Activated T-cell treated with anti-CD3 and anti-CD28 coated beads for 1 hour (primary cell): ENCODE data around the gene RNF32.
"Not testable (repeated sequence)": the region's sequence is repeated elsewhere in the genome, so short reads cannot be mapped to it uniquely, and the experiment has no call there.

Source experiments
- DNase-seq: peaks from one replicate; pipeline ENCODE4 v3.0.0-alpha.2; 2020; ENCODE audit warnings: low read depth

The RNF32 gene

DNA sequence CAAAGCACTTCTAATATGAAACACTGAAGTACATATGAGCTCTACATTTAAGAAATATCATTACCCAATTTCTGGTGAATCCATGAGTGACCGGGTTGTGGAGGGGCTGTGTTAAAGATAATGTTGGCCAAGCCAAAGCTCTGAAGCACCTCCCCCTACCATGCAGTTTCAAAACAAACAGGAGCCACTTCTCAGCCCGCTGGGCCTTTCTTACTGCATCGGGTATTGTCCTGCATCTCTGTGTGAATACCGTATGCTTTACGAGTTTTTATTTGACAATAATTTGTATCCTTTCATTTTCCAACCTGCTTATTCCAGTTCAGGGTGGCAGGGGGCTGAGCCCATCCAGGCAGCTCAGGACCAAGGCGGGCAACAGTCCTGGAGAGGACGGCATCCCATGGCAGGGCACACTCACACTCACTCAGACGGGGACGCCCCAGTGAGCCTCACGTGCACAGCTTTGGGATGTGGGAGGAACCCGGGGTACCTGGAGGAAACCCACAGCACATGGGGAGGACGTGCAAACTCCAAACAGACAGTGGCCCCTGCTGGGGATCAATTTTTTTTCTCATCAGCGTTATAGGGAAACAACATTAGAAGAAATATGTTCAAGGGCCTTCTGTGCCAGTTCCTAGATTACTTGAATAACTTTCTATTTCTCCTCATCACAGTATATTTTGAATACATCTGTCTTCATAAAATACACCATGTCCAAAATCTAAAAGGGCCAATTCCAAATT is 1.9 kb downstream of the RNF32 start:
- DNase-seq: no peak

DNA sequence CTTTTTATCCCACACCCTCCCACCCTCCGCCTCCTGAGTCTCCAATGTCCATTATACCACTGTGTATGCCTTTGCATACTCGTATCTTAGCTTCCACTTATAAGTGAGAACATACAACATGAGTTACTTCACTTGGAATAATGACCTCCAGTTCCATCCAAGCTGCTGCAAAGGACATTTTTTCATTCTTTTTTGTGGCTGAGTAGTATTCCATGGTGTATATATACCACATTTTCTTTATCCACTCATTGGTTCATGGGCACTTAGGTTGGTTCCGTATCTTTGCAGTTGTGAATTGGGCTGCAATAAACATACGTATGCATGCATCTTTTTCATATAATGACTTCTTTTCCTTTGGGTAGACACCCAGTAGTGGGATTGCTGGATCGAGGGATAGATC is 6.8 kb downstream of the RNF32 start:
- DNase-seq: not testable (repeated sequence)

DNA sequence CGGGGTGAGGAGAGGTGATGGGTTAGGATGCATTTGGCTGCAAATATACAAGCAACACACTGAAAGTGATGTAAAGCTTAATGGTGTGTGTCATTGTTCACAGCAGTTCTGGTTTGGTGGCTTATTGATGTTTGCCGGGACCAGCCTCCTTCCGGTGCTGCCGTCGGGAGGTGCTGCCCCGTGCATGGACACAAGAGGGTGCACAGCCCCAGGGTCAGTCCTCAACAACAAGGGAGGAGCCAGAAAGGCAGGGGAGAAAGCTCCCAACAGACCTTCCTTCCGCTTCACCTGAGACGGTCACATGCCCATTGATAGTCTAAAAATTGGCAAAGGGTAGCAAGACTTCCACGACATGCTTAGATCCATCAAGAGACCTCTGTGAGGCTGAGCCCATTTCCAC is 9.5 kb downstream of the RNF32 start:
- no peak for DNase-seq

DNA sequence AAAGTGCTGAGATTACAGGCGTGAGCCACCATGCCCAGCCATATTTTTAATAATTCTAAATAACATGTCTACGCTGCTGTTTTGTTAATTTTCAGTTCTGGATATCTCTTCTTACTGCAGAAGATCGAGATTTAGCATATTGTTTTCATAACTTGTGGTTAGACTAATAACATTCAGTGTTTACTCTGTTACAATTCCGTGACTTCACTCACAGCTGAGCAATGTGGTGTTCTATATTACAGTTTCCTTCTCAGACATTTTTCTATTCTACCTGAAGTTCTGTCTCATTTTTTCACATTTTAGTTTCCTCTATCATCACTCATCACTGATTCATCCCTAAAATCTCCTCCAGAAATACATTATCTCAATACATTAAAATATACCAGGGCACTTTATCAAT is 10.9 kb downstream of the RNF32 start:
- DNase-seq: no peak

DNA sequence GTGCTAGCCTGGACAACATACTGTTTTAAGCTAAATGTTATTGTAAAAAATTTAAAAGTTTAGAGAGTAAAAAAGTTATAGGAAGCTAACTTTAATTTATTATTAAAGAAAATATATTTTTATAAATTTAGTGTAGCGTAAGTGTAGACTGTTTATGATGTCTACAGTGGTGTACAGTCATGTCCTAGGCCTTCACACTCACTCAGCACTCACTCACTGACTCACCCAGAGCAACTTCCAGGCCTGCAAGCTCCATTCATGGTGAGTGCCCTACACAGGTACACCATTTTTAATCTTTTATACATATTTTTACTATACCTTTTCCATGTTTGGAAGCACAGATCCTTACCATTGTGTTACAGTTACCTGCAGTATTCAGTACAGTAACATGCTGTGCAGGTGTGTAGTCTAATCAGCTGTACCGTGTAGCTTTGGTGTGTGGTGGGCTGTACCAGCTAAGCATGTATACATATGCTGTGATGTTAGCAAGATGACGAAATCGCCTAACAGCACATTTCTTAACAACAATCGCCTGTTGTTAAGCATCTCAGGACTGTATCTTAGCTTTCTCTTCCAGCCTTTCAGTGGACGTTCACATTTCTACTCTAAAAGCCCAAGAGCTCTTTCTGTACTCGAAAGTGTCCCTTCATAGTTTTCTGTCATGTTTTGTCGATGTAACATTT is 12.5 kb downstream of the RNF32 start:
- DNase-seq: no peak

DNA sequence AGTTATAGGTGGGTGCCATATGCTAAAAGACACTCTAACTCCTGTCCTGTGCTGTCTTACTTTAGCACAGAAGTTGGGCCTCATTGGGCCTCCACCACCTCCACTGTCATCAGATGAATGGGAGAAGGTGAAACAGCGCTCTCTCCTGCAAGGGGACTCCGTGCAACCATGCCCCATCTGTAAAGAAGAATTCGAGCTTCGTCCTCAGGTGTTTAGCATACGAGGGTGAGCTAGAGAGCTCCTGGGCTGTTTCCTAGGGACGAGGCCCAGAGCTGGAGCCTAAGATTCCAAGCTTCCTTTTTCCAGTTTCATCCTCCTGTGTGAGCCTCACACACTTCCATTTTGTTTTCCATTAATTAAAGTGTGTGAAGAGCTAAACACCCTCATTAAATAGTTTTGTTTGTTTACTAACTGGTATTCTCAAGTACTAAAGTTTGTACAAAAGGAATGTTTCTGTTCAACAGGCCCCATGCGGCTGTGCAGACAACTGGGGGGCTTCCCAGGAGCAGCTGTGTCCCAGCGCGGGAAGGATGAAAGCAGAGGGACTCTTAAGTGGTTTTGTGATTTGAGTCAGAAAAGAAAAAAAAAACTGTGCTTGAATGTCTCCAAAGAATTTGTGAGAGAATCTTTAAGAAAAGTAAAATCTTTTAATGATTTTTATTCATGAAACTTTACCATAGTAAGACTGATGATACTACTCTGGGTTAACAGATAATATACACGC is 14.1 kb downstream of the RNF32 start:
- DNase-seq: no peak

DNA sequence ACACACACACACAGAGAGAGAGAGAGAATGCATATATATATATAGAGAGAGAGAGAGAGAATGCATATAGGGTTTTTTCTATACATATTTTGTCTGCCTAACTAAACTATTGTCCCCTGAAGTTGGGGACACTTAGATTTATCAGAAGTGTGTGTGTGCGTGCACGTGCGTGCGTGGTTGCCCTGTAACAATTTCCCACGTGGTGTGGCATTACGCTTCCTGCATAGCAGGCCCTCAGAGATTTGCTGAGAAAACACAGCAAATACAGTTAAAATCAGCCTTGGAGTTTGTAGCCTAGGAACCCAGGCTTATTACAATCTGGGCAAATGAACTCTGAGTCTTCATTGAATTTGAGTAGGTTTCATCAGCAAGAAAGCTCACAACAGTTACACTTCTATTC is 14.7 kb downstream of the RNF32 start:
- no peak for DNase-seq

DNA sequence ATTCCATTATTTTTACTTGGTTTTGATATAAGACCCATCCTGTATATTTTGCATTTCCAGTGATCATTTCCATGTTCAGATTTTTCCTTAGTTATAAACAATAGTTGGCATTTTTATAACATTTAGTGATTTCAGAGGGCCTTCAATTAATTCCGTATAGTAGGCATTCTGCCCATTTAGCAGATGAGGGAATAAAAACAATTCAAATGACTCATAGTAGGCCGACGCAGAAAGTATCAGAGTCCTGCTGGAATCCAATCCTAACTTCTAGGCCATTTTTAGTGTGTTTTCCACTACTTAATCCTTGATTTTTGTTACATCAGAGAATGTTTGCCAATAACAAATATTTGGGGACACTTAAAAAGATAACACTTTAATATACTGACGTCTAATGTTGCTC is 15.4 kb downstream of the RNF32 start:
- DNase-seq: no peak

DNA sequence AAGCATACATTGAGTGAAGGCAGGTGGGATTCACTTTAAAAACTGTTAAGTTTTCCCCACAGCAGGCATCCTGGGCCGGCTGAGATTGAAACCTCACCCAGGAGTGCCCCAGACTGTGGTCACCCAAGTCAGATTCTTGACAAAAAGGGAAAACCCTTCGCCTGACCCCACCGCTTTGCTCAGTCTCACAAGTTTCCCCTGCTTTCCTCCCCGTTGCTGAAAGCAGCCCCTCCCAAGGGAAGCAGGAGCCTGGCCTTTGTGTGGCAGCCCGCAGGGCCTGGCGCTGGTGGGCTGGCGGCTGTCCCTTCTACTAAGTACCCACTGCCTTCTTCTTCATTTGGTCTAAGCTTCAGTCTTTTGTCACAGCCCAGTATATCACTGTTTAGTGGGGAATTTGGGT is 16.0 kb downstream of the RNF32 start:
- DNase-seq: no peak

DNA sequence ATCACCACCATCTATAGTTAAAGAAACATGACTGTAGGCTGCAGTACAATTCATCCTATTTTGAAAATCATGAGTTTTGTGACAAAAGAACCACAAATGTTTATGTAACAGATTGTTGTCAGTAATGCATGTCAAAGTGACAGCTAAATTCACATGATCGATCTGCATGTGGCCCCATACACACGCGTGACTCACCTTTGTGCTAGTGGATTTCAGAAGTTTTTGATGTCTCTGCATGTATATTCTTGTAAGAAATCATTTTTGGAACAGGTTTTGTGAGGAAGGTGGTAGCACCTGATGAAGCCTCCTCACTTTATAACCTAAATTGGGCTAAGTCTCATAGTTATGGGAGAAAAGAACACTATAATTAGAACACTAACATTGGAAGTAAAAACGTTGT is 17.1 kb downstream of the RNF32 start:
- DNase-seq: no peak

DNA sequence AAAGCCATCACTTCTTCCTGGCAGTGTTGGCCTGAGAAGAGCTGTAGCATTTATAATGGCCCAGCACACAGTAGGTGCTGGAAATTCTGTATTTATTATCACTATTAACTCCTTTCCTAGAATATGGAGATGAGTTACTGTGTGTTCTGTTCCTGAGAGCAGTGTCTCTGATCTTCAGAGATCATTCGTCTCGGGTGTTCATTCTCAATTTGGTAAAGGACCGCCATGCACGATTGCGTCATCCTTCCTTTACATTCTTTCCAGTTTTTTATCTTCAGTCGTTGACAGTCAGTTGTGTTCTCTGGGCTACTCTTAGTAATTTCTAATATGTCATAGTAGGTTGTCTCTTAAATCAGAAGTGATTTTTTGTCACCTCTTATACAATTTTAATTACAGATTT is 18.6 kb downstream of the RNF32 start:
- no peak for DNase-seq

DNA sequence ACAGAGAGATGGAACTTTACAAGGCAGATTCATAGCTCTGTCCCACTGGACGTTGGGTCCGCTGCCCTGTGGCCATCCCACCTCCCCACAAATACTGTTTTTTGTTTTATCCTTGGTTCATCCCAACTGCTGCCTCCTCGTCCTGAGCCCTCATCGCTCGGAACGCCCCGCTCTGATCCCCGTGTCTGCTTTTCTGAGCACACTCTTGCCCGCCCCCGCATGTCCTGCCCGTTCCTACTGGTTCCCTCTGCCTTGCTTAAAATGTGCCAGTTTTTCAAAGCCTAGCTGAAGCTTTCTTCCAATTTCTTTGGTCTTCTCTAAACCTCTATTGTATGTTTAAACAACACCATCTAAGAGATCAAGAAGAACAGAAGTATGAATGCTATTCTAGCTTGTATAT is 19.4 kb downstream of the RNF32 start:
- no peak for DNase-seq

DNA sequence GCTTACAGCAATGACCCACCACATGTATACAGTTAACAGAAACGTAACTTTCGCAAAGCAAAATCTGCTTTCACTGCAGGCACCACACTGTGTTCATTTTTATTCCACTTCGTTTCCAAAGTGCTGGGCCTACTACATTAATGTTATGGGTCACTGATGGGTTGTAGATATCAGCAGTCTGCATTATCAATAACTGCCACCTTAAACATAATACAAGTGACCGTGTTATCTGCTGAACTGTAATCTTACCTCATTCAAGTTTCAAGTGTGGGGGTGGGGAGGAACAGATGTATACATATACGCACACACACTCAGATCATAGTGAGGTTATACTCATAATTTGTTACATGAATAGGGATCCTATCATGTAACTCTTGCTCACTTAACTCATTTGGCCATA is 21.1 kb downstream of the RNF32 start:
- no peak for DNase-seq

DNA sequence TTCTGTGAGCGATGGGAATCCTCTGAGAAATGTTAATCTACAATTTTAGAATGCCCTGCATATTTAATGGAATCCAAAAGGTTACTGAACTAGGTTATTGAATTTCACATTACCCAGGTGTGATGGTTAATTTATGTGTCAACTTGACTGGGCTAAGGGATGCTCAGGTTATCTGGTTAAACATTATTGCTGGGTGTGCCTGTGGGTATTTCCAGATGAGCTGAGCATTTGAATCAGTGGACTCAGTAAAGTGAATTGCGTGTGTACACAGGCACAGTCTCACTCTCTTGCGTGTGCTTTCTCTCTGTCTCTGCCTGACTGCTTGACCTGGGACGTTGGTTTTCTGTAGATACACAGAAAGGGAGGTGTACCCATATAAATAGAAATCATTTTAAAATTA is 21.7 kb downstream of the RNF32 start:
- no peak for DNase-seq

DNA sequence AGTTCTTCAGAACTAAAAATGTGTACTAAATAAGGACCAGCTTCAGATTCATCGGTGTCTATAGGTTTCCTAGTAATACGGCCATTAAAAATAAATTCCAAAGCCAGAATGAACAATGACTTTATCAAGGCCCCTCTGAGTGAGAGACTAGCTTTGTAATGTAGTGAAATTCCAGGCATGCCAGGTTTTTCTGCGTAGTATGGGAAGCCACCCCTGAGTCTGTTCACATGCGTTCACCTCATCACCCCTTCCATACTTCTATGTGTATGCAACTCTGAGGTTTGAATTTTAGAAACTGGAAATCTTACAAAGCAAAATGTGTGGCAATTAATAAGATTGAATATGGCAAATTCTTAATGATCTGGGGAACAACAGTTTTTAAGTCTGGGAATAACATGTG is 24.5 kb downstream of the RNF32 start:
- DNase-seq: no peak

DNA sequence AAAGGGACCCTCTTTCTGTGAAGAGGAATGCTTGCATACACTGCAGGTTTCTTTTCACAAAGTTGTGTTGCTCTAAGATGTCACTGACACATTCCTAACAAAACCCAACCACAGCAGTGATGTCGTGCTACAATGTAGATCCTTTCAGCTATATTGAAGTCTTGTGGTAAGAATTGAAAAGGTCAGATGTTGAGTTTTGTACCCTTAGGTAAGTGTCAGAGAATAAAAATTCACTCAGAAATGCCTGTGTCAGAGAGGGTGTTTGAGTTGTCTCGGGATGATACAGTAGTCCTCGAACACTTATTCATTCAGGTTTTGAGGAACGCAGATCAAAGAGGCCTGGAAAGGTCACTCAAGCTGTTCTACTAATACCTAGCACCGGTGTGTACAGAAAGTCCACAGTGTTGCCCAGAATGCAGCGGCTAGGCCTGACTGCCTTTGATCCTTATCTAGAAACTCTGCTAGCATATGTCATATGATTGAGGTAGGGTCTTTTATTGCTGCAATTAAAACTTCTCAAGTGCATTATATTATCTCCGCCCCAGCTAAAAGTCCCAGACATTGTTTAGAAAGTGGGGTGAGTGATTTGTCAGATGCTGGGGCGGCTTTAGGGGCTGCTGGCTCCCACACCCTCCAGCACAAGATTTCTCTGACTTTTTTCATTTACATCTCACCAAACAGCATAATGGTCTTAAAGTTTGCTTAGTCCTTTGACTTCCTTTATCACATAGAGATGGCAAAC is 26.0 kb downstream of the RNF32 start:
- no peak for DNase-seq

DNA sequence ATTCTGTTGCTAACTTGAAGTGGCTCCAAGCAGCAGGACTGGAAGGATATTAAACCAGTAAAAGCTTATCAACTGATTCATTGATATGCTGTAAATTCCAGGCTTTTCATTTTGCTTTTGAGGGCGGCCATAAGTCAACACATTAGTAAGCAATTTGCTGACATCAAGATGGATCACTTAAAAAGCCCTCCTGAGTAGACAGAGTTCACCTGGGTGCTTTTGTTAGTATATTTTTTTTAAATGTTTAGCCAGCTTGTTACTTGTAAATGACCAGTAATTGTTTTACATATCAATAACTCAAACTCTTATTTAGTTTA is 26.5 kb downstream of the RNF32 start:
- DNase-seq: no peak

DNA sequence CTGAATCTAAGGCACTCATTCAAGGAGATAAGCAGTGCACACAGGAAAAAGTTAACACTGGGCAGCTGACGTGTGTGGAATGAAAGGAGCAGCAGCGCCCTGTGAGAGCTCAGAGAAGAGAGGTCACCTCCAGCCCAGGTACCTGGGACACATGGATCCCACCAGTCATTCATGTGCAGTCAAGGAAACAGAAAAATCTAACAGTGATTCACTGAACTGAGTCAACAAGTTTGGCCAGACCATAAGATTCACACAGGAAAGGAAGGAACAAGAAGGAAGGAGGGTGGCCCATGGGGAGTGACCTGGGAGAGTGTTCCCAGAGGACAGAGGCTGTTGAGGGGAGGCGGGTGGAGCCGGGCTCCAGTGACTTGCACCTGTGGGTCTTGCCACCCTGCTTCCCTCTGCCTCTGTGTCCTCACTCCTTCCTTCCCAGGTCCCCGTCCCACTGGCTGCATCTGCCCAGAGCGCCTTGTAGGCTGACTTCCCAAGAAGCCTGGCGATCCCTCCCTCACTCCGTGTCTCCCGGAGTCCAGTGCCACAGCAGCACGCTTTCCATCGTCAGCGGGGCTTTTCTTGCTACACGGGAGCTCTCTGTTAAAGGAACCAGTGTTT is 27.7 kb downstream of the RNF32 start:
- no peak for DNase-seq

DNA sequence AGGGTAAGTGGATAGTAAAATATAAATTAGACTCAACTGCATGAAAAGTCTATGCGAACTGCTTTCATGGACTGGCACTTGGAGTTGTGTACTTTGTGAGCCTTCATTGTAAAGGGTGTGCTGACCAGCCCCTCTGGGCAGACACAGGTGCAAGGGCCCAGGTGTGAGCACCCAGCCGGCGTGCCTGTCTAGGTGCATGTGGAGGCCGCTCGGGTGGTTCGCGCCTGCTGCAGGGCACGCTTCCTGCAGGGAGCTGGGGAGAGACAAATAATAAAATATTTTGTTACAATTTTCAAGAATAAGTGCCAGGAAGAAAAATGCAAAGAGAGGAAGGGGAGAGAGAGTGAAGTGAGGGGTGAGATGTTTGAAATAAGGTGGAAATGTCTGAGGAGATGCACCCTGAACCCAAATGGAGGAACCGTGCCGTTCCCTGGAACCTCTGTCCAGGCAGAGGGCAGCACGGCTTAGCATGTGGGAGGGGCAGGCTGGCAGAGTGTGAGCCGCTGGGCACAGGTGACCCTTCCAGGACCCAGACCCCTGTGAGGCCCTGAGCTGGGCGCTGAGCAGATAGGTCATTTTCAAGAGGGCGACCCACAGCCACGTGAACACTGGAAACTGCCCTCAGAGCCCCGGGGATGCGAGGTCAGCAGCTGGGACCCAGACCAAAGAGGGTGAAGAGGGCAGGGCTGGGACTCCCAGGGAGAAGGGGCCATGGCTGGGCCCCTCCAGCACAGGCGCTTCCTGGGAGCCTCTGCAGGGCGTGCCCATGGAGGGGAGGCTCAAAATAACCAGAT is 28.7 kb downstream of the RNF32 start:
- no peak for DNase-seq

DNA sequence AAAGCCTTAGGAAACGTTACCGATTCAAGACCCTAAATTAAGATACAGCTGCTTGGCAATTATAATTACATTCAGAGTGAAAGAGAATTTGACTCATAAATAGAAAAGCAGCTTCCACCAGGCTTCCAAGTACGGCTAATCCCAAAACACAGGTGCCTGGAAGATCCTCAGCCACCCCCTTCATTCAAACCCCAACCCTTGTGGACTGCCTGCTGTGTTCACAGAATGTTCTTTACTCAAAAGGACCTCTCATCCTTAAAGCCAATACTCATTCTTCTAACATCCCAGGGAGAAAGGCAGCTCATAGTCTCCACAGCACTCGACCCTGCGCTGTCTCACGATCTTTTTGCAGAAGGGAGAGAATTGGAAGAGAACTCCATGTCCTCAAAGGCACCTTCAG is 32.9 kb downstream of the RNF32 start:
- DNase-seq: no peak

DNA sequence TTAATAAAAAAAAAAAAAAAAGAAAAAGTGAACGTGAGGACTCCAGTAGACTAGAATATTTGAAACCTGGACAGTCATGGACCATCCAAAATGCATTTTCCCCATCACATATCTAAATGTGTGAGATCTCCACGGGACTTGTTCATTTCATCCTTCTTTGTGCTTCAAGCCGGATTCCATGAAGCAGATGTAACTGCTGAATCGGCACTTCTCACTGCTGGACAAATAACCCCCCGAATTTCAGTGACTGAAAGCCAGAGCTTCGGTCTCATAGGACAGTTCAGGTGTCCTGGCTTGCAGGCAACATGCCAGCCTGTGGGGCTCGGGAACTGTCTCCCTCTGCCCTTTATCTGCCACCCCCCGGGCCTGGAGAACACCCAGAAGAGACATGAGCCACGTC is 33.3 kb downstream of the RNF32 start:
- no peak for DNase-seq

DNA sequence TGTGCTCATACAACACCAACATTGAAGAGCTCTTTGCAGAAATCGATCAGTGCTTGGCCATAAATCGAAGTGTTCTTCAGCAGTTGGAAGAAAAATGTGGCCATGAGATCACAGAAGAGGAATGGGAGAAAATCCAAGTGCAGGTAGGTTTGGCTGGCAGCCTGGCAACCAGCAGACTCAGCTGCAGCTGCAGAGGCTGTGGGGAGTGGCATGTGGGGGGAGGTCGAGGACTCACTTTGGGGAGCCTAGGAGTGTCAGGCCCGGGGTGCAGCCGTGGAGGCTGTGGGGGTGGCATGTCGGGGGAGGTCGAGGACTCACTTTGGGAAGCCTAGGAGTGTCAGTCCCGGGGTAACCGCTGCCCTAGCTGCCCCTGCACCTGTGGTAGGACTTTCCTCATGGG is 35.1 kb downstream of the RNF32 start:
- DNase-seq: no peak
